IMR-90 (cell line): ENCODE results near the gene CCDC116. TPM values are rescaled to one million over a fixed set of nuclear protein-coding genes. Genes with fewer than 3 reads are reported as not detected.
A peak's percentile ranks its signal among the peaks of the same experiment; 100 is the strongest.

ENCODE experiments used
- microRNA-seq, 2 experiments: library from miRNA; stranded (forward) in 1 of 2; unstranded in 1 of 2; fragments of 10-50 nt in 1 of 2; fragments of <30 nt in 1 of 2; gene quantifications in 1 of 2; microRNA quantifications in 1 of 2; one replicate each; pipeline versions ENCODE3 to v1.1.0; 2013 to 2020; ENCODE audit not compliant: insufficient read depth in 1 of 2, insufficient read length in 1 of 2, unreplicated experiment in 1 of 2
- polyA plus RNA-seq, 3 experiments: library from polyadenylated mRNA; depleted of rRNA; stranded (reverse); fragments of >200 nt; gene quantifications; 2 replicates each; pipeline ENCODE4 v1.2.3, GENCODE V29; 2012; ENCODE audit warnings: low replicate concordance in 1 of 3
- small RNA-seq, 5 experiments: library from RNA; depleted of rRNA; stranded (forward); fragments of <200 nt; gene quantifications; one replicate each; pipeline ENCODE3, GENCODE V24; 2012
- total RNA-seq: library from RNA; depleted of rRNA; stranded (reverse); fragments of >200 nt; gene quantifications from 2 replicates; pipeline ENCODE4 v1.2.3, GENCODE V29; 2012; rRNA removed

The CCDC116 gene
- total and polyA plus RNA-seq, 2 of the 4 experiments (the other 2 are of a cell fraction) = under 0.01 to 0.27 TPM

Small RNAs within 50 kb of the gene (microRNA-seq; reads per million reads assigned to microRNA genes)
- gene MIR130B (ENCODE audit: unreplicated experiment) (760 reads per million, percentile 74 among the genes with 10 or more reads in this experiment), gene MIR301B (ENCODE audit: insufficient read depth in 1 of 2, insufficient read length in 1 of 2, unreplicated experiment in 1 of 2) (15.7 to 100 reads per million in 2 experiments)

Small RNAs within 50 kb of the gene (small RNA-seq; reads per million reads assigned to genes)
- gene MIR301B = 0.35 to 76.3 (median 11.4) reads per million in 5 experiments

Other genes starting within 250 kb of the CCDC116 start
- gene RIMBP3B, start 249.0 kb upstream of the CCDC116 start, total RNA-seq = 0.18 and 0.28 TPM in 2 replicates
- 0.03 and 0.07 TPM in 2 replicates for gene RIMBP3B, start 249.0 kb upstream of the CCDC116 start, polyA plus RNA-seq (2012; rRNA removed)
- 1.4 and 1.9 TPM in 2 replicates for gene HIC2, start 215.4 kb upstream of the CCDC116 start, total RNA-seq
- gene HIC2, start 215.4 kb upstream of the CCDC116 start, polyA plus RNA-seq (2012; rRNA removed) = 2.1 and 2.4 TPM in 2 replicates
- gene TMEM191C, start 165.4 kb upstream of the CCDC116 start, total RNA-seq = 0.28 and 0.36 TPM in 2 replicates
- gene TMEM191C, start 165.4 kb upstream of the CCDC116 start, polyA plus RNA-seq (2012; rRNA removed) = 0.75 and 1.5 TPM in 2 replicates
- gene RIMBP3C, start 81.3 kb upstream of the CCDC116 start, total RNA-seq = 0.28 and 0.36 TPM in 2 replicates
- gene RIMBP3C, start 81.3 kb upstream of the CCDC116 start, polyA plus RNA-seq (2012; rRNA removed) = 0.05 and 0.10 TPM in 2 replicates
- 29.0 and 66.1 TPM in 2 replicates for gene UBE2L3, start 65.0 kb upstream of the CCDC116 start, total RNA-seq
- 69.4 and 72.9 TPM in 2 replicates for gene UBE2L3, start 65.0 kb upstream of the CCDC116 start, polyA plus RNA-seq (2012; rRNA removed)
- 7.2 and 8.1 TPM in 2 replicates for gene YDJC, start 2.7 kb upstream of the CCDC116 start, total RNA-seq
- 23.6 and 28.3 TPM in 2 replicates for gene YDJC, start 2.7 kb upstream of the CCDC116 start, polyA plus RNA-seq (2012; rRNA removed)
- gene SDF2L1, start 9.5 kb downstream of the CCDC116 start, total RNA-seq = 18.8 and 25.0 TPM in 2 replicates
- 51.1 and 72.6 TPM in 2 replicates for gene SDF2L1, start 9.5 kb downstream of the CCDC116 start, polyA plus RNA-seq (2012; rRNA removed)
- 20.6 and 21.4 TPM in 2 replicates for gene PPIL2, start 33.3 kb downstream of the CCDC116 start, total RNA-seq
- gene PPIL2, start 33.3 kb downstream of the CCDC116 start, polyA plus RNA-seq (2012; rRNA removed) = 59.9 and 62.1 TPM in 2 replicates
- 0.72 and 1.1 TPM in 2 replicates for gene YPEL1, start 103.0 kb downstream of the CCDC116 start, total RNA-seq
- 1.2 and 1.3 TPM in 2 replicates for gene YPEL1, start 103.0 kb downstream of the CCDC116 start, polyA plus RNA-seq (2012; rRNA removed)
- gene MAPK1, start 234.9 kb downstream of the CCDC116 start, total RNA-seq = 44.7 and 51.3 TPM in 2 replicates
- gene MAPK1, start 234.9 kb downstream of the CCDC116 start, polyA plus RNA-seq (2012; rRNA removed) = 33.5 and 41.0 TPM in 2 replicates